Activated B cell treated with CpG ODN at 0.5 μM for 24 hours (primary cell): ENCODE data around the gene NAA60. TPM values are rescaled to one million over a fixed set of nuclear protein-coding genes. Genes with fewer than 3 reads are reported as not detected.

ENCODE experiments used
- ATAC-seq: fragments of 200-7000 bp; cut with Tn5 transposase; one replicate; pipeline ENCODE4 v1.10.0; 2021; ENCODE audit warnings: low read depth, mild to moderate bottlenecking, moderate library complexity
- CTCF ChIA-PET: fragments of 350-600 bp; sonication (Branson Sonifier 250); formaldehyde crosslinking; loops from one replicate; lab custom pipeline; 2021; ENCODE audit warnings: antibody characterized with exemption; lab: Charles Lee
- POLR2A ChIA-PET: fragments of 350-600 bp; sonication (Branson Sonifier 250); formaldehyde crosslinking; loops from one replicate; lab custom pipeline; 2021; ENCODE audit warnings: antibody characterized with exemption; lab: Charles Lee
- DNase-seq: peaks from one replicate; pipeline ENCODE4 v3.0.0; 2022
- H3K27ac Mint-ChIP-seq: one replicate; pipeline ENCODE4 v1.8.0; 2020; ENCODE audit warnings: mixed read lengths
- H3K27me3 Mint-ChIP-seq: one replicate; pipeline ENCODE4 v1.8.0; 2021; ENCODE audit warnings: mixed read lengths
- H3K36me3 Mint-ChIP-seq: one replicate; pipeline ENCODE4 v1.8.0; 2021; ENCODE audit warnings: low read depth, mixed read lengths
- H3K4me1 Mint-ChIP-seq: one replicate; pipeline ENCODE4 v1.8.0; 2021; ENCODE audit warnings: mixed read lengths
- H3K4me3 Mint-ChIP-seq: one replicate; pipeline ENCODE4 v1.8.0; 2020; ENCODE audit warnings: mild to moderate bottlenecking, mixed read lengths
- H3K9me3 Mint-ChIP-seq: one replicate; pipeline ENCODE4 v1.8.0; 2020; ENCODE audit warnings: mixed read lengths
- intact Hi-C: fragments of 100-400 bp; cut with micrococcal nuclease; formaldehyde crosslinking; loops from one replicate; pipeline ENCODE4 v1.15.1; 2024
- total RNA-seq: library from RNA; stranded (reverse); gene quantifications from 2 replicates; pipeline ENCODE4 v1.2.3, GENCODE V29; 2022
- TF ChIP-seq, protein P1 (sequence below): fragments of 200-600 bp; IDR thresholded peaks from one replicate; pipeline ENCODE4 v1.8.0; 2022; ENCODE audit warnings: antibody characterized with exemption, mild to moderate bottlenecking

The NAA60 gene
- total RNA-seq, 1 donor from 2014 or later = 48.0 TPM

DNA sequence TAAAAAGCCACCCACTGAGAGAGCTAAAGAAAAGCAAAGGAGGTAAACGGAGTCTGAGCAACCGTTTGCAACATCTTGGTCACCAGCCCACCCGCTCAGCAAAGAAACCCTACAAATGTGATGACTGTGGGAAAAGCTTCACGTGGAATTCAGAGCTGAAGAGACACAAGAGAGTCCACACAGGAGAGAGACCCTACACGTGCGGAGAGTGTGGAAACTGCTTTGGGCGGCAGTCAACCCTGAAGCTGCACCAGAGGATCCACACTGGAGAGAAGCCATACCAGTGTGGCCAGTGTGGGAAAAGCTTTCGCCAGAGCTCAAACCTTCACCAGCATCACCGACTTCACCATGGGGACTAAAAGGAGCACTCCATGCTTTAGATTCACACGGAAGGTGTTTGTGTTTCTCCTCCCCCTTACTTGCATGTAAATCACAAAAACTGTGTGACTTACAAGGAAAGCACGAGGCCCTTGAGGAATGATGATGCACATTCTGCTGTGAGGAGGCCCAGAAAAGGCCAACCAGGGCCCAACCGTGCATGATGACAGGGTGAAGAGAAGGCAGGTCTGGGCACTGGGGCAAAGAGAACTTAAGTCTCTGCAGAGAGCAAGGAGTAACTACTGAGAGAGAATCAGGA, 34.8 kb upstream of the NAA60 start:
- Mint-ChIP-seq H3K36me3 (peaks cover 71% of the 10 kb centered on the region), H3K4me3 (no peak overlapping the region), H3K4me1 (peaks cover 3% of the 10 kb centered on the region), H3K27ac (no peak overlapping the region), H3K27me3 (no peaks in the 10 kb centered on the region), H3K9me3 (peaks cover 24% of the 10 kb centered on the region)
- TF ChIP-seq, protein P1, sequence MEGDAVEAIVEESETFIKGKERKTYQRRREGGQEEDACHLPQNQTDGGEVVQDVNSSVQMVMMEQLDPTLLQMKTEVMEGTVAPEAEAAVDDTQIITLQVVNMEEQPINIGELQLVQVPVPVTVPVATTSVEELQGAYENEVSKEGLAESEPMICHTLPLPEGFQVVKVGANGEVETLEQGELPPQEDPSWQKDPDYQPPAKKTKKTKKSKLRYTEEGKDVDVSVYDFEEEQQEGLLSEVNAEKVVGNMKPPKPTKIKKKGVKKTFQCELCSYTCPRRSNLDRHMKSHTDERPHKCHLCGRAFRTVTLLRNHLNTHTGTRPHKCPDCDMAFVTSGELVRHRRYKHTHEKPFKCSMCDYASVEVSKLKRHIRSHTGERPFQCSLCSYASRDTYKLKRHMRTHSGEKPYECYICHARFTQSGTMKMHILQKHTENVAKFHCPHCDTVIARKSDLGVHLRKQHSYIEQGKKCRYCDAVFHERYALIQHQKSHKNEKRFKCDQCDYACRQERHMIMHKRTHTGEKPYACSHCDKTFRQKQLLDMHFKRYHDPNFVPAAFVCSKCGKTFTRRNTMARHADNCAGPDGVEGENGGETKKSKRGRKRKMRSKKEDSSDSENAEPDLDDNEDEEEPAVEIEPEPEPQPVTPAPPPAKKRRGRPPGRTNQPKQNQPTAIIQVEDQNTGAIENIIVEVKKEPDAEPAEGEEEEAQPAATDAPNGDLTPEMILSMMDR = no peak
- intact Hi-C loops = no loop called here
- ChIA-PET CTCF (no interaction called here), POLR2A (interaction anchor here (0.6 kb wide), 1 partner anchor 143 kb away, joined by 3 read pairs; no protein-coding TSS in a partner anchor)
- ATAC-seq (no peak), DNase-seq (no peak)

DNA sequence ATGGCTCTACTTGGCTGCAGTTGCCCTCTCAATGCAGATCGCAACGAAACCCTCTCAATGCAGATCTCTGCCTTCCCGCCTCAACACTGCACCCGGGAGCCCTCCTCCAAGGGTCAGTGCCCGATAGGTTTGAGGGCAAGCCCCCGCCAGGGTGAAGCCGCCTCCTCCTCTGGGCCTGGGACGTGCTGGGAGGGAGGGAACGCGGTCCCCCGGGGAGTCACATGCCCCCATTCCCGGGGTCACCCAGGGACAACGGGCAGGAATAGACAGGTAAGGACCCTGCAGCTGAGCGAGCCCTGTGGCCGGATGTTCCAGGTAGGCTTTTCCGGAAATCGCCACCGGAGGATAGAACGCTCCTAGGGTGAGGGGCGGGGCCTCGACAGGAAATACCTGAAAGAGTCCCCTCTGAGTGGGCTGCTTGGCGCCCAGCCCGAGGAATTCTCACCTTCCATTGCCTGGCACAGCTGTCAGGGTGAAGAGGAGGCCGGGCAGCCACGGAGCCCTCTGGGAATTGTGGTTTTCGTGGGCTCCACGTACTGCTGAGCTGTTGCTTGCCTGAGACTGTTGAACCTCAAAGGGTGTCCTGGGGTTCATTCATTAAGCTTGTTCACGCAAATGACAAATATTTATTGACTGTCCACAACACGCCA, 29.6 kb upstream of the NAA60 start:
- no peaks in the 10 kb centered on the region for H3K27me3 Mint-ChIP-seq
- intact Hi-C loops = no loop called here

DNA sequence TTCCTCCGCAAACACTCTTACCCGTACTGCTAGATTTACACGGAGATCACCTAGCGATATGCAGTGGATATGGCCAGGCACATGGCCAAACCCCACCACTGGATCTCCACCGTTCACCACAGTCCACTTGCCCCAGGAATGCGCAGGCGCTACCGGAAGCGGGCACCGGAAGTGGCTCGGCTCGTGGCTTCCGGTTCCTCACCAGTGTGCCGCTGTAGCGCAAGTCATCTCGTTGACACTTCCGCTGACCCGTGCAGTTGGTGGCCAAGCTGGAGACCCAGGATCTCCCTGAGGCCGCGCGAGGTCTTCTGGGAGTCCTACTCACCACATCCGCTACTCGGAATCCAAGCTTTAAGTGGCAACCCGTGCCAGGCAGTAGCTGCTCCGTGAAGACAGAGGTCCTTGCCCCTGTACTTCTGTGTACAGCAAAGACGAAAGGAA, 11.7 kb upstream of the NAA60 start:
- peaks cover 5% of the 10 kb centered on the region for H3K4me1 Mint-ChIP-seq
- peaks cover 37% of the 10 kb centered on the region for H3K36me3 Mint-ChIP-seq
- TF ChIP-seq, protein P1 = no peak
- peaks cover 3% of the 10 kb centered on the region for H3K9me3 Mint-ChIP-seq
- H3K27me3 Mint-ChIP-seq = peaks cover 2% of the 10 kb centered on the region
- DNase-seq = peak; percentile 22
- POLR2A ChIA-PET = interaction anchor here (1.2 kb wide), 1 partner anchor 25 kb away, joined by 4 read pairs; no protein-coding TSS in a partner anchor
- no peak overlapping the region for H3K27ac Mint-ChIP-seq
- peak overlapping the region; percentile 67 for H3K4me3 Mint-ChIP-seq
- CTCF ChIA-PET = interaction anchor here (1.5 kb wide), 1 partner anchor 400 kb away, joined by 3 read pairs; no protein-coding TSS in a partner anchor
- peak; percentile 25 for ATAC-seq
- intact Hi-C loops = no loop called here

More for the DNA sequence above, 29.6 kb upstream of the NAA60 start:
- TF ChIP-seq, protein P1 = no peak
- DNase-seq (no peak), ATAC-seq (no peak)
- H3K27ac Mint-ChIP-seq = no peak overlapping the region
- no peaks in the 10 kb centered on the region for H3K4me1 Mint-ChIP-seq
- ChIA-PET POLR2A (no interaction called here), CTCF (no interaction called here)
- H3K9me3 Mint-ChIP-seq = peaks cover 17% of the 10 kb centered on the region
- no peak overlapping the region for H3K4me3 Mint-ChIP-seq
- H3K36me3 Mint-ChIP-seq = peaks cover 32% of the 10 kb centered on the region

DNA sequence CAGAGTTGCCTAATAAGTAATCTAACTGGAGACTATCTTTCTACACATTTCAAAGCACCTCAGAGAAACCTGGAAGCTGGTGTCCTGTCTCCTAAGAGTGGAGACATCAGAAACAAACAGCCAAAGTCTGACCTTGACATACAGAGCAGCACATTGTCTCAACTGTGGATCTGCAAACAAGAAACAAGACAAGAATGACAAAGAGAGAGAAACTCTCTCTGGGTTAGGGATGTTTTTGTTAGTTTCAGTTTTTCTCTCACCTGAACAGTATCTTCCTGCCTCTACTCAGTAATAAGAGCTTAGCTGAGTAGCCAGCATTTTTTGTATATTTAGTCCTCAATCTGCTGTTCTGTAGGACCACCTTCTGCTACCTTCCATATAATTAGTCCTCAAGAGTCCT, 9.1 kb upstream of the NAA60 start:
- H3K27me3 Mint-ChIP-seq = peaks cover 9% of the 10 kb centered on the region
- H3K9me3 Mint-ChIP-seq = peaks cover 5% of the 10 kb centered on the region
- H3K4me1 Mint-ChIP-seq = peaks cover 5% of the 10 kb centered on the region
- no peak overlapping the region for H3K4me3 Mint-ChIP-seq
- TF ChIP-seq, protein P1 = no peak
- no peak for DNase-seq
- peaks cover 57% of the 10 kb centered on the region for H3K36me3 Mint-ChIP-seq
- no peak overlapping the region for H3K27ac Mint-ChIP-seq
- ChIA-PET CTCF (no interaction called here), POLR2A (no interaction called here)
- ATAC-seq = no peak
- intact Hi-C loops = no loop called here

DNA sequence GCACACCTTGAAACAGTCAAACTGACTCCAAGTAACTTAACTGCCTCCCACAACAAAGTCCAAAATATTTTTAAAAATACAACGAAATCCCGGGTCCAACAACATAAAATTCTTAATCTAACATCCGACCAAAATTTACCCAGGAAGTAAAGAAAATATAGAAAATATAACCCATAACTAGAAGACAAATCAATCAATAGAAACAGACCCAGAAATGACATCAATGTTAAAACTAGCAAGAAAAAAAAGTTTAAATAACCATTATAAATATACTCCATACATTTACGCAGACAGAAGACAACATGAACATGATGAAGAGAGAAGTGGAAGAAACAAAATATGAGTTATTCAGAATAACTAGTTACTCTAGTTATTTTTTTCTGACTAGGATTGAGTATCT, 3.8 kb upstream of the NAA60 start:
- H3K9me3 Mint-ChIP-seq = peaks cover 16% of the 10 kb centered on the region
- H3K27ac Mint-ChIP-seq = no peak overlapping the region
- ATAC-seq = no peak

More for the DNA sequence above, 3.8 kb upstream of the NAA60 start:
- ChIA-PET POLR2A (no interaction called here), CTCF (no interaction called here)
- Mint-ChIP-seq H3K4me3 (no peak overlapping the region), H3K27me3 (peaks cover 11% of the 10 kb centered on the region), H3K36me3 (peaks cover 52% of the 10 kb centered on the region), H3K4me1 (peaks cover 15% of the 10 kb centered on the region)
- DNase-seq = no peak
- intact Hi-C loops = no loop called here
- TF ChIP-seq, protein P1 = no peak
